CMK (cell line): Measurements from ENCODE around the gene JCHAIN.
"Not testable (repeated sequence)": the region's sequence is repeated elsewhere in the genome, so short reads cannot be mapped to it uniquely, and the experiment has no call there.

Experiments
- DNase-seq: peaks from one replicate; pipeline ENCODE4 v3.0.0-alpha.2; 2010; ENCODE audit warnings: low read depth

JCHAIN gene

DNA sequence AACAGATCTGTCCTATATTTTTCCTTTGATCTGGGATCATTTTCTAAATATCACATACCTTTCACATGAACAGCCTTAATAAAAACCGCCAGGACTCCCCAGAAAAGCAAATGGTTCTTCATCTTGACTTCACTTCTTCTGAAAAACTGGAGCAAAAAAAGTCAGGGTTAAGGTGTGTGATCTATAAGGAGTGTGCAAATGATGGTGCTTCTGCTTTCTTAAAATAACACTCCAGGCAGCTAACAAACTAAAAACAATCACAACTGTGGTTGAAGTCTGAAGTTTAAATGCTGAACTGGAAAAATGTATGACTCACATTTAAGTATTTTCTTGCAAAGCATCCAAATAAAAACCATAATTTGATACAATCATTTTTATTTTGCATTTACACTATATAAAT is at the start of gene JCHAIN:
JCHAIN (minus strand) TSS at position 140 of the 400 bp plus-strand sequence; CDS start at position 122, 18 bp downstream.
- no peak for DNase-seq

DNA sequence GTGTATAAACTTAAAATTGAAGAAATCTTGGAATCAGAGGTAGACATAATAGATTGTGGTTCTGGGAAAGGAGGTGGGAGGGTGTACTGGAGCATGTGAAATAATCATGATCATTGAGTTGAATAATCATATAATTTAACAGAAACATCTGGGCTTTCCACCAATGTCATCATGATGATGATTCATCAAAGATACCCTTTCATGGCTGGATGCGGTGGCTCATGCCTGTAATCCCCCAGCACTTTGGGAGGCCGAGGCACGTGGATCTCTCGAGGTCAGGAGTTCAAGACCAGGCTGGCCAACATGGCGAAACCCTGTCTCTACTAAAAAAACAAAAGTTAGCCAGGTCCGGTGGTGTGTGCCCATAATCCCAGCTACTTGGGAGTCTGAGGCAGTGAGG is 48.8 kb upstream of the JCHAIN start:
- DNase-seq: no peak

DNA sequence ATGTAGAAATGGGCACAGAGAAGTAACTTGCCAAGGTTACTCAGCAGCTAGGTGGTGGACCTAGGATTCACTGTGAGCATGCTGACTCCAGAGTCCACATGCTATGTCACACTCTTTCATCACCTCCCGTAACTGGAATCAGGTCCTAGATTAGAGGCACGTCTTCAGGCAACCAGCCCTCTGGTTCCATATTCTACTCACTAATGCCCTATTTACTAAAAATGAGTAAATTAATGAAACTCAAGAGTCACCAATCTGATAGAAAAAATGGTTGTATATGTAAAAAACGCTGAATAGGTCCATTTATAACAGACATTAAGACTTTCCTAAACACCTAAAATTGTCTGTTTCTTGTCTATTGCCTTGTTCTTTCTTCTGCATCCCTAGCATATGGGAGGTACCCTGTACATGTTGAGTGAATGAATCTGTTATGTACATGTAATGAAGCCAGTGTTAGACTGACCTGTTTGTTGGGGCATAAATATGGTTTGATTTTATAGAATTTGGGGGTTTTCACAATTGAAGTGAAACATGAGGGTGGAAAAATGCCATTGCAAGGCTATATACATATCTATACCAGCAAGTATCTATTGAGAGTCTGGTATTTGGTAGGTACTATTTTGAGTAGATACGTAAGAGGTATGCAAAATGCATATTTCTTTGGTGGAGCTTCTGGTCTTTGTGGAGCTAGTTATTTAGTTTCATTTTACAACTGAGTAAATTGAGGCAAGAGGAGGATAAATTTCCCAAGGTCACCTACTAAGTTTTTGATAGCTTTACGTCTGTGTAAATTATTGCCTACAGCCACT is 48.0 kb upstream of the JCHAIN start:
- no peak for DNase-seq

DNA sequence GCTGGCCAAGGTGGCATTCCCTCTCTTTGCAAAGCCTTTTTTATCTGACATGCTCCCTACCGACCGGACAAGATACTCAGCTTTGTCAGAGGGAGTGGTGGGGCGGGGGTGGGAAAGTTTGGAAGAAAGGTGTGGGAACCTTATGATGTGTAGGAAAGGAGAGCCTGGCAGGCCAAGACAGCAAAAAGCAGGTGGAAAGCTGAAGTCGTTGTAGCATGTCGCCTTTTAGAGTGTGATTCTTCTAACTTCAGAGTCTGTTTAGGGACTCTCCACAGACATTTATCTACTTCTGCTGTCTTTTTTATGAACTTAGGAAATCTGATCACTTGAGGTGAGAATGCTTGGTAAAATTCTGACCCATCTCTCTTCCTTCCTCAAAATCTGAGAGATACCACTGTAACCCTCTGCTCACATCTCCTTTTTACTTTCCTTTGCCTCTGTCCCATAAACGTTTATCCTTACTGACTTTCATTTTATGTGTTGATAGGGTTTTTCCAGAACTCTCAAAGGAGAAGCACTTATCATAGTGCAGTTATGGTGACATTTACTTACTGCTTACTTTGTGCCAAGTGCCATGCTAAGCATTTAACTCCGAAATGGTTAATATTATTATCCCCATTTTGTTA is 47.3 kb upstream of the JCHAIN start:
- DNase-seq: no peak

DNA sequence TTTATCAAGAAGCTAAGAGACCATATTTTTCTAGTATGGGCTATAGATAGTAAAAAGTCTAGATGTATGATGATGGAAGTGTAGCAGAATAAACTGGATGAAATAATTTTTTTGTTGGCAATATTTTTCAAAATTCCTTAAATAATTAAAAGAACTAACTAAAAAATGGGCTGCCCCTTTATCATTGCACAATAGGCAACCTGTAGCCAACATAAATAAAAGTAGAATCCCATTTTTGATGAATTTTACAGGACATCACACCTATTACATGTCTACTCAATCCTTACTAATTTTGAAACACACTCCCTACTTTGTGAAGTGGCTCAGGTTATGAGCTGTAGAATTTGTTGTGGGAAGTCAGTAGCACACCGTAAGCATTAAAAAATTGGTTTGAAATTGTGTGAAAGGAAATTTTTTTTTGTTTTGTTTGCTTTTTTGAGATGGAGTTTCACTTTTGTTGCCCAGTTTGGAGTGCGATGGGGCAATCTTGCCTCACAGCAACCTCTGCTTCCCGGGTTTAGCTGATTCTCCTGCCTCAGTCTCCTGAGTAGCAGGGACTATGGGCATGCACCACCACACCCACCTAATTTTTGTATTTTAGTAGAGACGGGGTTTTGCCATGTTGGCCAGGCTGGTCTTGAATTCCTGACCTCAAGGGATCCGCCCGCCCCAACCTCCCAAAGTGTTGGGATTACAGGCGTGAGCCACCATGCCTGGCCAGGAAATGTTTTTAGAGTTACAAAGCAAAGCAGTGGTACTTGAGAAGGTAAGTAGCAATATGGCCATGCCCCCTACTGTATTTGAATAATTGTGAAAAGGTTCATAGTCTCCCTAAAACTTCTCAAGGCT is 46.5 kb upstream of the JCHAIN start:
- no peak for DNase-seq

DNA sequence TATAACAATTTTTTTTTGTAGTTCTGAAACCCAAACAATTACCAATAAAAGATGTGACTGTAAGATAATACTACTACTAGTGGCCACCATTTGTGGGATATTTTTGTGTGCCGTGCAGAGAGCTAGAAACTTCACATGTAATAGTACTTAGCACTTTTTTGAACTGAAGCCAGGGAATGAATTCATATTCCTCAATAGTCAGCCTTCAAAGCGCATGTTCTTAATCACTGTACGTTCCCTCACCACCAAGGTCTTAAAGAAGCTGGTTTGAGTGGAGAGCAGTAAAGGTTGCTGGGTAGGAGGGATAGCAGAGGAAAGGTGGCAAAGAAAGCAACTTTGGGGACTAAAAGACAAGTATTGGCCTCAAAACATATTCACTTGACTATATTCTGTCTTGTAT is 45.8 kb upstream of the JCHAIN start:
- DNase-seq: no peak

DNA sequence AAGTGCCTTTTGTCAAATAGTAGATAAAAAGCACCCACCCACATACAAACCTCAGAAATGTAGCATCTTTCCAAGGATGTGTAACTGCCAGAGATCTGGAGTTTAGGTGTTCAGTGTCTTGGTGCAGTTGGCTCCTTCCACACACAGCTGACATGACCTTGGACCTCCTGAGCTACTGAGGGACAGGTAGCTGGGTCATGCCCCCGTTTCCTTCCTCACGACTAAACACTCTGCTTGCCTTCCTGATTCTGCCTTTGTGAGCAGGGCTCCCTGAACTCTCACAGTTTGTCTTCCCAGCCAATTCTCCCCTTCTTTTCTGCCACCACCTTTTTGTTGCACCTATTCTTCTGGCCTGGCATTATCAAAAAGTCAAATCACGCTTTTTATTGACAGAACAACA is 45.3 kb upstream of the JCHAIN start:
- no peak for DNase-seq

DNA sequence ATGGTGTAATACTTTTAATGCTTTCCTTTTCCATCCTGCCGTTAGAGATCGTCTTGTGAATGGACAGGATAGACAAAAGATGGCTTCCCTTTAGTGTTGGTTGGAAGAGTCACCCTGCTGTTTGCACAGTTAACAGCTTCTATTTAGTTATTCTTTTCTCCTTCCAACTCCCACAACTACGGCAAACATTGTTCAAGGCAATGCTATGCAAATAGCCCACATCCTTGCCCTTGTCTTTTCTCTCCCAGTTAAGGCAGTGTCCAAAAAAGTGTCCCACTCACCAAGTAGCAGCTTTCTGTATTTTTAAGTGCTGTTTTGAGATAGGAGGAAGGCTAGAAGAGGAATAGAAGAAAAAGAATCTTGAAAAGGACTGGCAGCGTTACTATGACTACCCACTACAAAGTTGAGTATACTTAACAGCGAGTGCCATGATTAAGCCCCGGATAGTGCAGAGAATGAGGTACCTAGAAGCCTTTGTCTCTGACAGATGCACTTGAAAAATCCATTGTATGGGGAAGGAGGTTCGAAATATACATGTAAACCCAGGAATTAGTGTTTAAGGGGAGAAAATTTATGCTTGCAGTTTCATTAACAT is 43.4 kb upstream of the JCHAIN start:
- no peak for DNase-seq

DNA sequence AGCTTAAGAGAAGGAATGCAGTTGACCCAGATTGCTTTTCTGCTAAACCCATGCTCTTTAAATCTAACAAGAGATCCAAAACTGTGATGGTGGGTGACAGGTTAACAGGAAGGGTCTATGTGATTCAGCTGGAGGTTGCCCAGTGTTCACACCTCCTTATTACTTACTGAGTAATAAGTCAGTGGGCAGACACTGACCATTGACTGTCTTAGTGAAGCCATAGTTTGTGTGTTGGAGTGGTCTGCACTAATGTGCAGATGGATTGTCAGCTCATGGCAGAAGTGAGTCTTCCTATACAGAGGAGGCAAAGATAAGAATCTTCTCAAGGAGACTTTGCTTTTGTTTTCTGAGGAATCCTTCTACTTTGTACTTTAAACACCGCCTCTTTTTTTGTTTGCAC is 40.2 kb upstream of the JCHAIN start:
- DNase-seq: no peak

DNA sequence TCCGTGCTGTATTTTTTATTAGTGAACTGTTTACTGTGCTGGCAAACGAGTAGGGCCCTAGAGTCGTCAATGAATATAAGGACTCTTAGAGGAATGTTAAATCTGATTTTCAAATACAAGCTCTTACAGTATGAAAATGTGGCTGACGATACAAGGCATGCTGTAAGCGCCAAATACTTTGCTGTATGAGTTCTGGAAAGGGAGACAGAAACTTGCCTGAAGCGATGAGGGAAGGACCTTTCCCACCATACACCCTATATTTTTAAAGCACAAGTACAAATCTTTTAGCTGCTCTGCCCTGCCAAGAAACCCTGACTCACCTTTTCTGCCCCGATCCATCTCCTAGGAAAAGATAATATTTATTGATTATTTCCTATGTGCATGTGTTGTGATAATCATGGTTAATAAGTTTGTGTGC is 39.7 kb upstream of the JCHAIN start:
- no peak for DNase-seq

DNA sequence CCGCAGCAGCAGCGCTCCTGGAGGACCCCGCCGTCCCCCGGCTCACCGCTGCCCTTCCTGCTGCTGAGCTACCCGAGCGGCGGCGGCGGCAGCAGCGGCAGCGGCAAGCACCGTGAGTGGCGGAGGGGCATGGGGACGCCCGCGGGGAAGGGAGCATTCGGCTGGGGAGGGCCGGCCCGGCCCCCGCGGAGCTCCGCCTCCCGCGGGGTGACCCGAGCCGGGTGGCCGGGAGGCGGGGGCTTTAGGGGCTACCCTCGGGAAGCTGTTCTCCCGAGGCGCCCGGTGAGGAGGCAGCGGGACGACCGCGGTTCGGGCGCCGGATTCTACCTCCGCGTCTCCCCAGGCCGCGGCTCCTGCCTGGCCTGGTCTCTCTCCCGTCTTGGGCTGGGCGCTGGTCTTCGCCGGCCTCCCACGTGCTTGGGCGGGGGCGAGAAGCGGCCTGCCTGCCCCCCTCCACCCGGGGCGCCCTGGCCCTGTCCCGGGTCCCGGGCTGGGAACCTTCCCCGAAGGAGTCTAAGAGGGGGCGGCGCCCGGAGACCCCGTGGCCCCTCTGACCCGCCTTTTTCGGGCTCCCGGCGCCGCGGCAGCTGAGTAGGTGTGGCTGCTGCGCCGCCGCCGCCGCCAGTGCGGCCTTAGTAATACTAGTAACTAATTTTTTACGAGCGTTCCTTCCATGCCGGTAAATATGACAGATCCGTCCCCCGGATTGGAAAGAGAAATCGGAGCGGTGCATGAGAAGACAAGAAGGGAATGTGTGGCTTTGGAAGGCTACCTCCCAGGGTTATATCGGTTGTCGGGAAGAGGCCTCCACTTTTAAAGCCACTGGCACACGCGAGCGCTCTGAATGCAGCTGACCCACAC is 39.1 kb upstream of the JCHAIN start:
- no peak for DNase-seq

DNA sequence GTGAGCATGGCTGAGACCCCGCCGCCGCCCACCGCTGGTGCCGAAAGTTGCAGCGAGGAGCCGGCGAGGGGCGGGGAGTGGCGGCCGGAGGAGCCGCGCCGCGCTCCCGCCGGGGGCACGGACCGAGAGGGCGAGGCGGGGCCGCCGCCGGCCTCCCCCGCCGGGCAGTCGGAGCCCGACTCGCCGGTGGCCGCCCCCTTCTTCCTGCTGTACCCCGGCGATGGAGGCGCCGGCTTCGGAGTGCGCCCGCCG is 38.5 kb upstream of the JCHAIN start:
- no peak for DNase-seq

DNA sequence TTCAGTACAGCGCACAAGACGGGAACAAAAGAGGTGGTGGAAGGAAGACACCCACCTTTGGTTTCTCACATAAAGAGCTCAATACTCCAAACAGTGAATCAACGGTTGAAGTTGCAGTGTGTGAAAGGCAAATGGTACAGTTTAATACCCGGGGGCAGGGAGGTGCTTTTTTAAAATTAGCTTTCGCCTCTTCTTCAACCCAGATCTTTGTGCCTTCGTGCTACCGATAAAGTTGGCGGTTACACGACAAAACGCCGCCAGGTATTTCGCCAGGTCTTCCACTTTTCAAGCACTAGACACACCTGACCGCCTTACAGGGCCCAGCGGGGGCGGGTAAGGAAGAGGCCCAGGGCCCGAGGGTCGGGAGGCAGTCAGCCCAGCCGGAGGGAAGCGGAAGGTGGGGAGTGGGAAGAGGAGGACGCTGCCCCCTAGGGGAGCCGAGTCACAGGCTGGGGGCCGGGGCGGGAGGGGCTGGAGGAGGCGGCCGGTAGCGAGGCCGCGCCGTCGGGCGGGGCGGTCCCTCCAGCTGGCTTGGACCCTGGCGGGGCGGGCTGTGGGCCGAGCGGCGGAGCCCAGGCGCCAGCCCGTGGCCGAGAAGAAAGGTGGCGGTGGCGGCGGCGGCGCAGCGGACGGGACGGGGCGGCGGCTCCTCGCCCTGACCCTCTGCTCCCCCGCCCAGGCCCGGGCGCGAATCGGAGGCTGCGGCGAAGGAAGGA is 38.1 kb upstream of the JCHAIN start:
- no peak for DNase-seq

DNA sequence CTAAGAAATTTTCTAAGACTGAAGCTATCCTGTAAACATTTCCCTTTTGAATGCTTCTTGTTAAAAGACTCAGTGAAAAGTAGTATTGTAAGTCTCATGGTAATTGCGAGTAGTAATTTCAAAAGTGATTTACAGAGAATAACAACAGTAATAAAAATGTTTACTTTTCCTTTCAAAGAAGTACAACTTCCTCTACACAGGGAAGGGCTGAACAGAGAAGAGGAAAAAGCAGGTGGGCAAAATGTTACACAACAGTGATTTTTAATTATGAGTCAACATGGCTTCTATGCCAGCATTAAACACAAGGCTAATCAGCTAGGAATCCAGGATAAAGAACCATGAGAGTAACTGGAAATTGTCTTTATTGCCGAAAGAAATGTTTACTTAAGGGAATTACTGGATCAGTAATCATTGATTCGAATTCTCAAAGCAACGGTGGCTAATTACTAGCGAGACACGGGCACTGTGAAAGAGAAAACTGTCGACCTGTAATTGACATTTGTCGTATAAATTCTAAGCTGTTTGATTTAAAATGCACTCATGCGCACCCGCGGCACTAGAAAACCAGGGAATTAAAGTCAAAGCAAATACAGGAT is 37.4 kb upstream of the JCHAIN start:
- no peak for DNase-seq

DNA sequence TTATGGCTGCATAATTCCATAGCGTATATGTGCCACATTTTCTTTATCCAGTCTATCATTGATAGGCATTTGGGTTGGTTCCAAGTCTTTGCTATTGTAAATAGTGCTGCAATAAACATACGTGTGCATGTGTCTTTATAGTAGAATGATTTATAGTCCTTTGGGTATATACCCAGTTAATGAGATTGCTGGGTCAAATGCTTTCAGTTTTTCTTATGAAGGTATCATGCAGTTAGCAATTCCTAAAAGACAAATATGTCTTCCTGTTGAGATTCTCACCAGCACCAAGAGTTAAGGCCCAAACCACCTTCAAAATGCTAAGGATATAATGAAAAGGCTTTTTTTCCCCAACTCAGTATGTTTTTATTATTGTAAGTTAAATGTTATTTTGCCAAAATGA is 36.3 kb upstream of the JCHAIN start:
- not testable (repeated sequence) for DNase-seq

DNA sequence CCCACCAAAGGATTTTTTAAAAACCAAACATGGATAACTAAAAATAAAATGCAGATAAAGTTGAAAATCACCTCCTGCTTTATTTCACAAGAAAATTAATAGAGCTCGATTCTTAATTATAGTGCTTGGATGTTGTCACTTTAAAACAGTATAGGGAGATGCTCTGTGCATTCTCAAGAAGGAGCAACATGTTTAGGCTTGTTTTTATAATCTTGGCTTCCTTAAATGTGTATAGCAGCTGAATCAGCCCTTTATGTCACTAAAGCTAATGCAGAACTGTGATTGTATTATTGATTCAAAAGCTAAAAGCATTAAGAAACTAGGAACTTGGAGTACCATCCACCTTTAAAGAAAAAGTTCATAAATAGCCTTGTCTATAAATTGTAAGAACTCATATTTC is 35.0 kb upstream of the JCHAIN start:
- no peak for DNase-seq

DNA sequence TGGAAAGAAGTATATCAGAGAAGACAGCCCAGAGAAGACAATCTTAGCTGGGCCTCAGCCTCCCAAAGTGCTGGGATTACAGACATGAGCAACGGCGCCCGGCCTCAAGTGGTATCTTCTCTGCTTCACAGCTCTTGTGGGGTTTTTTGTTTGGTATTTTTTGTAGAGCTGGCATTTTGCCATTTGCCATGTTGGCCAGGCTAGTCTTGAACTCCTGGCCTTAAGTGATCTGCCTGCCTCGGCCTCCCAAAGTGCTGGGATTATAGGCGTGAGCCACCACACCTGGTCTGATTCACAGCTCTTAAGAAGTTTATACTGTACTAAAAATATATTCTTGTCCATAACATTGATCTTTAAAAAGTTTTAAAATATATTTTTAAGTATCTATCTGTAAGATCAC is 34.4 kb upstream of the JCHAIN start:
- DNase-seq: no peak

DNA sequence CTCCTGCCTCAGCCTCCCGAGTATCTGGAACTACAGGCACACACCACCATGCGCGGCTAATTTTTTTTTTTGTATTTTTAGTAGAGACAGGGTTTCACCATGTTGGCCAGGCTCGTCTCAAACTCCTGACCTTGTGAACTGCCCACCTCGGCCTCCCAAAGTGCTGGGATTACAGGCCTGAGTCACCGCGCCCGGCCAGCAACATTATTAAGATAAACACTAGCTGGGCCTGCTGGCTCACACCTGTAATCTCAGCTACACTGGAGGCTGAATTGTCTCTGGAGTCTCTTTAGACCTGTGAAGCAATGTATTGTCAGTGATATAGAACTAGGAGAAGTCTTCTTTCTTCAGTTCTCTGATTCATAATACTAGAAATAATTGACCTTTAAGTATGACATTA is 32.1 kb upstream of the JCHAIN start:
- not testable (repeated sequence) for DNase-seq

DNA sequence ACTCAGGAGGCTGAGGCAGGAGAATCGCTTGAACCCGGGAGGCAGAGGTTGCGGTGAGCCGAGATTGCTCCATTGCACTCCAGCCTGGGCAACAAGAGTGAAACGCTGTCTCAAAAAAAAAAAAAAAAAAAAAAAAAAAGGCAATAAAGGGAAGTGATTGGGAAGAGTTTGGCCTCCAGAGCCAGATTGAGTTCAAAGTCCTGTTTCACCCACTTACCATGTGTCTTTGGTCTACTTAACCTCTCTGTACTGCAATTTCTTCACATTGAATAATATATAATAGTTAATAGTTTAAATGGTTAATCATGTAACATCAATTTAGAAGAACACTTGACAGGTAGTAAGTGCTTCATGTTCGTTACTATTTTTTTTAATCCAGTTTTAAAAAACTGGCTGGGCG is 28.3 kb upstream of the JCHAIN start:
- DNase-seq: not testable (repeated sequence)

DNA sequence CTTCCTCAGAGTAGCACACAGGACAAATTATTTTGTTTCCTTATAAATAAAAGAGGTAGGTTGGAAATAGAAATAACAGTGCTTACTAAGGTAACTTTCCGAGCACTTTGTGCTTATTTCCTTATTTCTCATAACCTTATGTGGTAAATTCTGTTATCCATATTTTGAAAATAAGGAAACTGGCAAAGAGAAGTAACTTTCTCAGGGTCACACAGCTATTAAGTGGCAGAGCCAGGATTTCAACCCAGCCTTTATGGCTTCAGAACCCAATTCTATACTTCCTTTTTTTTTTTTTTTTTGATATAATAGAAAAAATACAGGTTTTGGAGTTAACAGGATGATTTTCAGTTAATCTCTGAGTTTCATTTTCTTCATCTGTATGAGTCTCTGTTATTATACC is 25.4 kb upstream of the JCHAIN start:
- no peak for DNase-seq

DNA sequence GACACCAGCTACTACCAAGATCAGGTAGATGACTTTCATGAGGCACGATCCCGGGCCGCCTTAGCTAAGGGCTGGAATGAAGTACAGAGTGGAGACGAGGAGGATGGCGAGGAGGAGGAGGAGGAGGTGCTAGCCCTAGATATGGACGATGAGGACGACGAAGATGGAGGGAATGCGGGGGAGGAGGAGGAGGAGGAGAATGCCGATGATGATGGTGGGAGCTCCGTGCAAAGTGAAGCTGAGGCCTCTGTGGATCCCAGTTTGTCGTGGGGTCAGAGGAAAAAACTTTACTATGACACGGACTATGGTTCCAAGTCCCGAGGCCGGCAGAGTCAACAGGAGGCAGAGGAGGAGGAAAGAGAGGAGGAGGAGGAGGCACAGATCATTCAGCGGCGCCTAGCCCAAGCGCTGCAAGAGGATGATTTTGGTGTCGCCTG is 22.5 kb upstream of the JCHAIN start:
- no peak for DNase-seq
